SK-N-SH (cell line): ENCODE measurements around the gene ACACA. TPM values are rescaled to one million over a fixed set of nuclear protein-coding genes. Genes with fewer than 3 reads are reported as not detected.

Experiments
- CTCF ChIA-PET: fragments of 300-600, 350-600 bp; formaldehyde crosslinking; extraction: SDS; loops from one replicate; lab custom pipeline; 2021; lab: Yijun Ruan, JAX
- POLR2A ChIA-PET: fragments of 350-600 bp; sonication (Branson Sonifier 250); formaldehyde crosslinking; extraction: SDS; loops from one replicate; lab custom pipeline; 2020; ENCODE audit warnings: antibody characterized with exemption, inconsistent platforms; lab: Yijun Ruan, JAX
- DNase-seq: peaks from one replicate; pipeline ENCODE4 v3.0.0; 2012
- H2AFZ ChIP-seq: fragments of 200-600 bp; sonication (generic); 2 replicates; pipeline ENCODE4 v1.8.1; 2016; ENCODE audit warnings: antibody characterized with exemption, mild to moderate bottlenecking, low read depth
- H3F3A ChIP-seq: fragments of 200-600 bp; sonication (generic); replicated peaks from 2 replicates; pipeline ENCODE3; 2016; ENCODE audit warnings: antibody characterized with exemption, mild to moderate bottlenecking; ENCODE audit not compliant: insufficient read depth
- H3K27ac ChIP-seq, 2 experiments: fragments of 200-500 bp in 1 of 2; fragments of 200-600 bp in 1 of 2; sonication (Bioruptor generic) in 1 of 2; sonication (generic), shearing (Covaris generic) in 1 of 2; 2 replicates each; pipeline versions ENCODE4 v1.5.1 to v1.6.1; 2014 to 2016; ENCODE audit warnings: low read depth in 2 of 2, inconsistent platforms in 1 of 2, low read length in 1 of 2, mild to moderate bottlenecking in 1 of 2, mixed read lengths in 1 of 2
- H3K27me3 ChIP-seq: fragments of 200-600 bp; sonication (generic), shearing (Covaris generic); 2 replicates; pipeline ENCODE4 v1.6.1; 2016; ENCODE audit warnings: mixed run types; ENCODE audit not compliant: insufficient read depth
- H3K36me3 ChIP-seq, 2 experiments: fragments of 200-500 bp in 1 of 2; fragments of 200-600 bp in 1 of 2; sonication (Bioruptor generic) in 1 of 2; sonication (generic) in 1 of 2; replicated peaks in 1 of 2; 2 replicates each; pipeline versions ENCODE3 to v1.5.1; 2014 to 2016; ENCODE audit warnings: low read length in 1 of 2, mild to moderate bottlenecking in 1 of 2; ENCODE audit not compliant: insufficient read depth in 2 of 2, control insufficient read depth in 1 of 2
- H3K4me1 ChIP-seq, 2 experiments: fragments of 200-500 bp in 1 of 2; fragments of 200-600 bp in 1 of 2; sonication (Bioruptor generic) in 1 of 2; sonication (generic), shearing (Covaris generic) in 1 of 2; 2 replicates each; pipeline versions ENCODE4 v1.5.1 to v1.6.1; 2014 to 2016; ENCODE audit warnings: low read depth in 1 of 2, low read length in 1 of 2, mixed run types in 1 of 2; ENCODE audit not compliant: insufficient read depth in 2 of 2, control insufficient read depth in 1 of 2
- H3K4me2 ChIP-seq: fragments of 200-600 bp; sonication (generic), shearing (Covaris generic); 2 replicates; pipeline ENCODE4 v1.6.1; 2017; ENCODE audit warnings: mixed run types
- H3K4me3 ChIP-seq, 2 experiments: fragments of 200-500 bp in 1 of 2; fragments of 200-600 bp in 1 of 2; sonication (Bioruptor generic) in 1 of 2; sonication (generic), shearing (Covaris generic) in 1 of 2; 2 replicates each; pipeline versions ENCODE4 v1.5.1 to v1.8.1; 2014 to 2016; ENCODE audit warnings: low read depth in 2 of 2, inconsistent platforms in 1 of 2, low read length in 1 of 2, mild to moderate bottlenecking in 1 of 2, mixed read lengths in 1 of 2, moderate library complexity in 1 of 2
- H3K79me2 ChIP-seq: fragments of 200-600 bp; sonication (generic); 2 replicates; pipeline ENCODE4 v1.8.1; 2017; ENCODE audit warnings: mild to moderate bottlenecking; ENCODE audit not compliant: insufficient read depth
- H3K9ac ChIP-seq: fragments of 200-600 bp; sonication (generic); 2 replicates; pipeline ENCODE4 v1.6.1; 2017; ENCODE audit warnings: mixed run types
- H3K9me2 ChIP-seq: fragments of 200-600 bp; sonication (generic); 2 replicates; pipeline ENCODE4 v1.6.1; 2017; ENCODE audit warnings: mixed run types
- H3K9me3 ChIP-seq: fragments of 200-600 bp; sonication (generic); 2 replicates; pipeline ENCODE4 v1.6.1; 2017; ENCODE audit warnings: mixed run types, mild to moderate bottlenecking, moderate library complexity
- H4K20me1 ChIP-seq: fragments of 200-600 bp; sonication (generic); 2 replicates; pipeline ENCODE4 v1.6.1; 2017; ENCODE audit warnings: mild to moderate bottlenecking, mixed run types; ENCODE audit not compliant: insufficient read depth
- CTCF ChIP-seq: fragments of 200-600 bp; sonication (generic); IDR thresholded peaks from 2 replicates; pipeline ENCODE4 v1.6.1; 2017; ENCODE audit warnings: antibody characterized with exemption, mild to moderate bottlenecking, moderate library complexity
- ELF1 ChIP-seq: IDR thresholded peaks from 2 replicates; pipeline ENCODE4 v1.4.0; 2012
- FOXJ3 ChIP-seq: sonication (generic); formaldehyde crosslinking; IDR thresholded peaks from 2 replicates; pipeline ENCODE4 v1.5.1; 2020; ENCODE audit warnings: mild to moderate bottlenecking, missing genetic modification reagents
- GABPA ChIP-seq: IDR thresholded peaks from 2 replicates; pipeline ENCODE4 v1.4.0; 2012; ENCODE audit warnings: low read depth, mild to moderate bottlenecking
- JUND ChIP-seq: IDR thresholded peaks from 2 replicates; pipeline ENCODE4 v1.4.0; 2012
- MAX ChIP-seq: IDR thresholded peaks from 2 replicates; pipeline ENCODE4 v1.4.0; 2012; ENCODE audit warnings: low read depth
- MEF2A ChIP-seq: IDR thresholded peaks from 2 replicates; pipeline ENCODE4 v1.4.0; 2012; ENCODE audit warnings: low read depth, borderline replicate concordance
- MXI1 ChIP-seq: IDR thresholded peaks from 2 replicates; pipeline ENCODE4 v1.6.1; 2012; ENCODE audit warnings: mild to moderate bottlenecking, low read depth, low read length, improper control_type of control experiment
- NFIC ChIP-seq: IDR thresholded peaks from 2 replicates; pipeline ENCODE4 v1.4.0; 2012; ENCODE audit warnings: borderline replicate concordance
- NRF1 ChIP-seq: IDR thresholded peaks from 2 replicates; pipeline ENCODE4 v1.6.1; 2012; ENCODE audit warnings: low read depth, mild to moderate bottlenecking, low read length
- POLR2AphosphoS5 ChIP-seq: IDR thresholded peaks from 2 replicates; pipeline ENCODE4 v1.6.1; 2012; ENCODE audit warnings: low read depth, low read length
- RAD21 ChIP-seq: IDR thresholded peaks from 2 replicates; pipeline ENCODE4 v1.6.1; 2012; ENCODE audit warnings: mild to moderate bottlenecking, low read length
- RCOR1 ChIP-seq: fragments of 150-350 bp; IDR thresholded peaks from 2 replicates; pipeline ENCODE4 v1.6.1; 2017; ENCODE audit warnings: antibody characterized with exemption, low read length
- REST ChIP-seq: IDR thresholded peaks from 2 replicates; pipeline ENCODE4 v1.6.1; 2012; ENCODE audit warnings: mild to moderate bottlenecking, low read depth, low read length, moderate library complexity
- RFX5 ChIP-seq: IDR thresholded peaks from 2 replicates; pipeline ENCODE4 v1.6.1; 2012; ENCODE audit warnings: mild to moderate bottlenecking, improper control_type of control experiment, low read length
- RXRA ChIP-seq: IDR thresholded peaks from 2 replicates; pipeline ENCODE4 v1.4.0; 2012; ENCODE audit warnings: low read depth, mild to moderate bottlenecking, borderline replicate concordance
- SIN3A ChIP-seq: IDR thresholded peaks from 2 replicates; pipeline ENCODE4 v1.6.1; 2012; ENCODE audit warnings: low read depth, mild to moderate bottlenecking, low read length, moderate library complexity, borderline replicate concordance
- TCF12 ChIP-seq: IDR thresholded peaks from 2 replicates; pipeline ENCODE4 v1.4.0; 2012
- YY1 ChIP-seq: IDR thresholded peaks from 2 replicates; pipeline ENCODE4 v1.4.0; 2012; ENCODE audit warnings: low read depth, mild to moderate bottlenecking
- WGBS: methylation state at CpG from one replicate; pipeline ENCODE4 v1.1.6; 2017; ENCODE audit warnings: low lambda C conversion rate; 5-methylcytosine and 5-hydroxymethylcytosine counted together
- polyA plus RNA-seq, 3 experiments: library from polyadenylated mRNA; depleted of rRNA; stranded (reverse); fragments of >200 nt; gene quantifications; 2 replicates each; pipeline ENCODE4 v1.2.3, GENCODE V29; 2012
- TF ChIP-seq, protein P1 (sequence below): fragments of 150-350 bp; IDR thresholded peaks from 2 replicates; pipeline ENCODE4 v1.6.1; 2017; ENCODE audit warnings: antibody characterized with exemption, low read length, low read depth, borderline replicate concordance

ACACA gene
- polyA plus RNA-seq, 1 of the 3 experiments (the other 2 are of a cell fraction) = 27.2 TPM

- TF ChIP-seq MAX = no peak
- TF ChIP-seq CTCF = no peak
- no peak for TF ChIP-seq POLR2AphosphoS5
Measured at GRCh38 chr17:37382056-37382455, 24.6 kb downstream of the ACACA start (continued).

GRCh38 chr17:37375706-37376105 is 30.9 kb downstream of the ACACA start, which contains the start of gene C17orf78:
Gene C17orf78, plus strand, starts transcription at chr17:37375985. Its CDS starts 108 bp downstream, at chr17:37376093.
- H3F3A ChIP-seq = peaks cover 8% of the 10 kb centered on the region
- ChIA-PET CTCF (interaction anchor here (0.6 to 6.7 kb wide), 5 partner anchors 10 to 22 kb away, joined by 3 to 101 read pairs (median 7); no protein-coding TSS in a partner anchor), POLR2A (interaction anchor here (0.5 to 0.7 kb wide), 2 partner anchors 16 to 112 kb away, joined by 3 to 5 read pairs; no protein-coding TSS in a partner anchor)
- TF ChIP-seq, protein P1, sequence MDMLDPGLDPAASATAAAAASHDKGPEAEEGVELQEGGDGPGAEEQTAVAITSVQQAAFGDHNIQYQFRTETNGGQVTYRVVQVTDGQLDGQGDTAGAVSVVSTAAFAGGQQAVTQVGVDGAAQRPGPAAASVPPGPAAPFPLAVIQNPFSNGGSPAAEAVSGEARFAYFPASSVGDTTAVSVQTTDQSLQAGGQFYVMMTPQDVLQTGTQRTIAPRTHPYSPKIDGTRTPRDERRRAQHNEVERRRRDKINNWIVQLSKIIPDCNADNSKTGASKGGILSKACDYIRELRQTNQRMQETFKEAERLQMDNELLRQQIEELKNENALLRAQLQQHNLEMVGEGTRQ = no peak
- no peak for TF ChIP-seq MXI1
- TF ChIP-seq YY1 = no peak
- no peak for TF ChIP-seq RCOR1
- TF ChIP-seq RAD21 = no peak
- no peak for TF ChIP-seq GABPA
- no peak for TF ChIP-seq RXRA
- no peak for TF ChIP-seq FOXJ3 (CRISPR knock-in tag)
- TF ChIP-seq REST = no peak
- no peak for TF ChIP-seq NFIC
- no peak for TF ChIP-seq MEF2A
- TF ChIP-seq ELF1 = no peak
- no peak for TF ChIP-seq JUND
- no peak for TF ChIP-seq RFX5
- no peak for TF ChIP-seq NRF1
- TF ChIP-seq TCF12 = no peak
- no peak for TF ChIP-seq SIN3A
- WGBS = 95% methylated on average over 7 of the region's 7 CpGs
- H3K36me3 ChIP-seq = no peaks in the 10 kb centered on the region
- no peak within 1 kb of the TSS for H3K27ac ChIP-seq
- H3K79me2 ChIP-seq = no peaks in the 10 kb centered on the region
- no peaks in the 10 kb centered on the region for H4K20me1 ChIP-seq
- no peak within 1 kb of the TSS for H3K9ac ChIP-seq
- H3K4me1 ChIP-seq = no peaks in the 10 kb centered on the region
- H3K27me3 ChIP-seq = no peaks in the 10 kb centered on the region
- no peak within 1 kb of the TSS for H2AFZ ChIP-seq
- H3K4me2 ChIP-seq = no peak within 1 kb of the TSS
- no peaks in the 10 kb centered on the region for H3K9me3 ChIP-seq
- H3K9me2 ChIP-seq = no peaks in the 10 kb centered on the region
- H3K4me3 ChIP-seq = no peak within 1 kb of the TSS
- no peak for DNase-seq
